ENCODE measurements around the gene ZSCAN31.

DNA sequence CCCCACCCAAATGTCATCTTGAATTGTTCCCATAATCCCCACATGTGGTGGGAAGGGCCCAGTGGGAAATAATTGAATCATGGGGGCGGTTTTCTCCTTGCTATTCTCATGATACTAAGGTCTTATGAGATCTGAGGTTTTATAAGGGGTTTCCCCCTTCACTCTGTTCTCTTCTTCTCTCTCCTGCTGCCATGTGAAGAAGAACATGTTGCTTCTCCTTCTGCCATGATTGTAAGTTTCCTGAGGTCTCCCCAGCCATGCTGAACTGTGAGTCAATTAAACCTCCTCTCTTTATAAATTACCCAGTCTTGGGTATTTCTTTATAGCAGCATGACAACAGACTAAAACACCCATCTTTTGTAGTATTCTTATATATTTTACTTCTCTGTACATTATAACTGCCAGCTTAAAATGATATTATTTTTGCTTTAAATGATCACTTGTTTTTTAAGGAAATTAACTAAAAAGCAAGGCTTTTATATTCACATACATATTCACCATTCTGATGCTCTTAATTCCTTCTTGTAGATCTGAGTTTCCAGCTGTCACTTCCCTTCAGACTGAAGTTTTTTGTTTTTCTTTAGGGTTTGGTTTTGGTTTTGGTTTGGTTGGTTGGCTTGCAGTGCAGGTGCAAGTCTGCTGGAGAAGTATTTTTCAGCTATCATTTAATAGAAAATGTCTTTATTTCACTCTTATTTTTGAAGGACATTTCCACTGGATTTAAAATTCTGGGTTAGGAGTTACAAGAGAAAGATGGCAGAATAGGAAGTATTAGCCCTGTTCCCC, 4.6 kb upstream of the ZSCAN31 start:
- no peak for TF ChIP-seq CTCF (IDR thresholded peaks at IDR 0.05 in 4 of 5, conservative IDR thresholded peaks at IDR 0.05 in 1 of 5)
- no peak for TF ChIP-seq POLR2A (IDR thresholded peaks at IDR 0.05)

Data from gastrocnemius medialis (tissue), 4 donors.